GM18873 (cell line): ENCODE measurements around the gene LRRC71.

Experiments
- ATAC-seq: cut with Tn5 transposase; IDR thresholded peaks from one replicate; pipeline ENCODE4 v1.9.1; 2021; ENCODE audit warnings: mild to moderate bottlenecking, moderate library complexity, moderate number of reproducible peaks; ENCODE audit not compliant: unreplicated experiment, low FRiP score

Gene LRRC71

DNA sequence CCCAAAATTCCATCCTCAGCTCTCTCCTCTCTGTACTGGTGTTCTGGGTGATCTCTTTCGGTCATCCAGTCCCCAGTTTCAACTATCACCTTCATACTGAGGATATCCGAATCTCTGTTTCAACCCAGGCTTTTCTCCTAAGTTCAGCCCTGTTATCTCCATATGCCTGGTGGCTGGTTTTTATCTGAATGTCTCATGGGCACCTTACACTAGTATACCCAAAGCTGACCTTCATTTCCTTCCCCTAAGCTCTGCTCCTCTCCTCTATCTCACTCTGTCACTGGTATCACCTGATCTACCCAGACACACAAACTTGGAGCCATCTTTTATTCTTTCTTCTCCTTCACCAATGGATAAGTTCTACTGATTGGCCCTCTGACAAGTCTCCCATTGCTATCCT lies 53.0 kb downstream of the LRRC71 start:
- no peak for ATAC-seq

- no peak for ATAC-seq
Measured at GRCh38 chr1:156975084-156975483, 54.7 kb downstream of the LRRC71 start.

- ATAC-seq: no peak
Measured at GRCh38 chr1:156980551-156980950, 60.1 kb downstream of the LRRC71 start.
